AG04450 (cell line): ENCODE data around the gene AKAP7. TPM values are rescaled to one million over a fixed set of nuclear protein-coding genes. Genes with fewer than 3 reads are reported as not detected.
"Not testable (repeated sequence)": the region's sequence is repeated elsewhere in the genome, so short reads cannot be mapped to it uniquely, and the experiment has no call there.

Source experiments
- CTCF ChIA-PET: fragments of 300-600, 350-600 bp; formaldehyde crosslinking; extraction: SDS; loops from one replicate; lab custom pipeline; 2022; ENCODE audit warnings: antibody characterized with exemption, inconsistent platforms; lab: Charles Lee
- POLR2A ChIA-PET: fragments of 350-600 bp; formaldehyde crosslinking; extraction: SDS; loops from one replicate; lab custom pipeline; 2021; ENCODE audit warnings: antibody characterized with exemption, inconsistent platforms; lab: Yijun Ruan, JAX
- DNase-seq: peaks from one replicate; pipeline ENCODE4 v3.0.0-alpha.2; 2011; ENCODE audit warnings: low read depth, low spot score
- H3K27ac ChIP-seq: one replicate; pipeline ENCODE4 v1.5.1; 2012; ENCODE audit warnings: low read depth, low read length, control low read depth
- H3K27me3 ChIP-seq: one replicate; pipeline ENCODE4 v1.6.0; 2012; ENCODE audit warnings: low read length; ENCODE audit not compliant: control insufficient read depth, insufficient read depth
- H3K4me3 ChIP-seq: 2 replicates; pipeline ENCODE4 v1.5.1; 2011; ENCODE audit warnings: mild to moderate bottlenecking, low read depth, low read length, control low read depth
- H3K9me3 ChIP-seq: 2 replicates; pipeline ENCODE4 v1.5.1; 2012; ENCODE audit warnings: low read length; ENCODE audit not compliant: control insufficient read depth, insufficient read depth
- CTCF ChIP-seq: IDR thresholded peaks from 2 replicates; pipeline ENCODE4 v1.5.1; 2011; ENCODE audit warnings: low read depth, low read length, control low read depth, inconsistent platforms
- polyA plus RNA-seq: library from polyadenylated mRNA; depleted of rRNA; stranded (reverse); fragments of >200 nt; gene quantifications from 2 replicates; pipeline ENCODE4 v1.2.3, GENCODE V29; 2011

Gene AKAP7
- polyA plus RNA-seq, 1 experiment: 1.9 TPM

DNA sequence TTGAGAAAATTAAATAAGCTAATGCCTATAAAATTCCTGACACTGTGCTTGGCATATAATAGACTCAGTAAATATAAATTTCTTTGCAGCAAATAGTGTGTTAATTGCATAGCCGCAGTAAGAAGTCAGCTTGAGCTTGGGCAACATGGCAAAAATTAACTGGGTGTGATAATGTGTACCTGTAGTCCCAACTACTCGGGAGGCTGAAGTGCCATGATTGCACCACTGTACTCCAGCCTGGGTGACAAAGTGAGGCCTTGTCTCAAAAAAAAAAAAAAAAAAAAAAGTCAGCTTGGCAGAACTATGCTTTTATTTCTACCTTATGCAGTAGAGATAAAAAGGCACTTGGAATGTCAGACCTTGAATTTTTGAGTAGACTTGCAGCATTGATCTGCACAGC lies 121.8 kb downstream of the AKAP7 start:
- no peak for DNase-seq
- ChIA-PET POLR2A (no interaction called here), CTCF (no interaction called here)
- TF ChIP-seq CTCF: no peak
- no peak overlapping the region for H3K27ac ChIP-seq
- no peak overlapping the region for H3K4me3 ChIP-seq
- no peaks in the 10 kb centered on the region for H3K27me3 ChIP-seq
- no peaks in the 10 kb centered on the region for H3K9me3 ChIP-seq

DNA sequence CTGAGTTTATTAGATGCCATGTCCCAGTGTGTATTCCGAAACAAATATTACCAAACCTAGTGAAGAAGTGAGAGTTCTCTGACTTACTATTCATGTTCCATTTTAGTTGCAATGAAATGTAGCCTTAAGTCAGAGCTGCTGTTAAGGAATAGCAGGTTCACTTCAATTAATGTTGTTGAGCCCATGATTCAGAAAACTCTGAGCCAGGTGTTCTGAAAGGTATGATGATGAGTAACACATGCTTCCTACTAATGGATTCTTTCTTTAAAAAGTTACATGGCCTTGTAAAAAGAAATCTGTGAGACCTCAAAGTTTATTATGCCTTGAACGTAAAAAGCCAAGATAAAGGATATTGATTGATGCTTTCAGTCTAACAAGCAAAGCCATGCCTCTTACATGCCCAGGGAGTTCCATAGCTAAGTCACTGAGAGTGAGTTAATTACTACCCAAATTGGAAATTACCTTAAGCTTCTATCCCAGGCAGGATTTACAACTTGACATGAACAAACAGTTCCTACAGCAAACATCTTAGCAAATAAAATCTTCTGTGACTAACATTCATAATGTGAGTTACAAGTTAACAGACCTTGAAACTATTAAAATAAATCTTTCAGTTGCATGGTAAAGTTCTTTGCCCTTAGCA lies 122.9 kb downstream of the AKAP7 start:
- Histone ChIP-seq H3K27me3 (no peaks in the 10 kb centered on the region), H3K4me3 (no peak overlapping the region), H3K27ac (no peak overlapping the region), H3K9me3 (no peaks in the 10 kb centered on the region)
- ChIA-PET CTCF (interaction anchor here (0.9 kb wide), 1 partner anchor 11 kb away, joined by 4 read pairs; no protein-coding TSS in a partner anchor), POLR2A (no interaction called here)
- TF ChIP-seq CTCF: no peak
- no peak for DNase-seq

GRCh38 chr6:131258816-131259476 lies 123.7 kb downstream of the AKAP7 start:
- POLR2A ChIA-PET: no interaction called here
- no peak for TF ChIP-seq CTCF
- Histone ChIP-seq H3K27me3 (no peaks in the 10 kb centered on the region), H3K27ac (no peak overlapping the region), H3K9me3 (no peaks in the 10 kb centered on the region), H3K4me3 (no peak overlapping the region)
- CTCF ChIA-PET: interaction anchor here (0.5 to 0.9 kb wide), 3 partner anchors 12 to 260 kb away, joined by 3 to 4 read pairs (median 3); no protein-coding TSS in a partner anchor
- no peak for DNase-seq

- H3K27ac ChIP-seq, H3K27me3 ChIP-seq, DNase-seq, H3K4me3 ChIP-seq, POLR2A ChIA-PET, CTCF ChIA-PET, H3K9me3 ChIP-seq: not testable (repeated sequence)
Observed at GRCh38 chr6:131260960-131261359, 125.7 kb downstream of the AKAP7 start.

GRCh38 chr6:131262060-131262459 lies 126.8 kb downstream of the AKAP7 start:
- POLR2A ChIA-PET: no interaction called here
- CTCF ChIA-PET: no interaction called here

More at GRCh38 chr6:131262060-131262459, 126.8 kb downstream of the AKAP7 start:
- 0 out of 2 replicates have a peak, but pooled peaks have one; percentile 17 for TF ChIP-seq CTCF
- no peak for DNase-seq
- Histone ChIP-seq H3K4me3 (no peak overlapping the region), H3K9me3 (no peaks in the 10 kb centered on the region), H3K27me3 (no peaks in the 10 kb centered on the region), H3K27ac (no peak overlapping the region)
